Fibroblast of the aortic adventitia (primary cell): ENCODE measurements around the gene FMNL1. TPM values are rescaled to one million over a fixed set of nuclear protein-coding genes. Genes with fewer than 3 reads are reported as not detected.

ENCODE experiments used
- DNase-seq: peaks from one replicate; pipeline ENCODE4 v3.0.0-alpha.2; 2010; ENCODE audit warnings: low read depth
- H3K4me3 ChIP-seq: 2 replicates; pipeline ENCODE4 v1.5.1; 2011; ENCODE audit warnings: low read depth, mild to moderate bottlenecking, control low read depth, low read length, moderate library complexity
- CTCF ChIP-seq: IDR thresholded peaks from 2 replicates; pipeline ENCODE4 v1.5.1; 2011; ENCODE audit warnings: mild to moderate bottlenecking, low read length, control low read depth, inconsistent platforms; ENCODE audit not compliant: insufficient read depth
- total RNA-seq: library from RNA; depleted of rRNA; stranded (reverse); fragments of >200 nt; gene quantifications from 2 replicates; pipeline ENCODE4 v1.2.3, GENCODE V29; 2012; ENCODE audit warnings: low replicate concordance

FMNL1 gene
- total RNA-seq, 1 donor: 0.81 TPM

- H3K4me3 ChIP-seq: no peak overlapping the region
- TF ChIP-seq CTCF: no peak
- DNase-seq: peak; percentile 74
These were observed 74.5 kb downstream of the FMNL1 start for GRCh38 chr17:45296003-45296832.

DNA sequence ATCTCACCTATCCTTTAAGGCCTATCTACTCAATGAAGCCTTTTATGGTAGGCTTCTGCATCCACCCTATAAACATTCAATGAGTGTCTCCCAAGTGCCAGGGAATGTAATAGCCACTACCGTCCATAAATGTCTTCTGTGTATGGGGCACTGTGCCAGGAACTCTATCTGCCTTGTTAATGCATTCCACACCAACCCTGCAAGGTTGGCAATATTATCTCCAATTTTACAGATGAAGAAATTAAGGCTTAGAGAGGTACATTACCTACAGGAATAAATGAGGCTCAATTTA is 75.1 kb downstream of the FMNL1 start:
- DNase-seq: no peak
- no peak overlapping the region for H3K4me3 ChIP-seq
- no peak for TF ChIP-seq CTCF

Other genes with a start within 250 kb of the FMNL1 start
- gene DCAKD, start 170.3 kb upstream of the FMNL1 start, total RNA-seq: 22.2 and 31.3 TPM in 2 replicates
- gene NMT1, start 160.6 kb upstream of the FMNL1 start, total RNA-seq: 77.6 and 296 TPM in 2 replicates
- 56.0 and 86.3 TPM in 2 replicates for gene PLCD3, start 89.4 kb upstream of the FMNL1 start, total RNA-seq
- gene ACBD4, start 86.2 kb upstream of the FMNL1 start, total RNA-seq: 5.9 and 7.4 TPM in 2 replicates
- 9.2 and 10.0 TPM in 2 replicates for gene HEXIM1, start 73.4 kb upstream of the FMNL1 start, total RNA-seq
- 6.1 and 37.7 TPM in 2 replicates for gene HEXIM2, start 60.0 kb upstream of the FMNL1 start, total RNA-seq
- not detected in 2 replicates for gene SPATA32, start 40.2 kb downstream of the FMNL1 start, total RNA-seq
- 1.6 and 3.3 TPM in 2 replicates for gene MAP3K14, start 95.1 kb downstream of the FMNL1 start, total RNA-seq
- gene ARHGAP27, start 211.0 kb downstream of the FMNL1 start, total RNA-seq: 2.3 and 5.2 TPM in 2 replicates